K562 (cell line): Measurements from ENCODE around the gene PIGN.

Experiments used
- CTCF ChIP-seq, 3 experiments: IDR thresholded peaks in 2 of 3; conservative IDR thresholded peaks in 1 of 3; 2 replicates each; pipeline ENCODE4 v1.5.1; 2011 to 2012; ENCODE audit warnings: low read length in 3 of 3, mild to moderate bottlenecking in 3 of 3, control low read depth in 2 of 3, improper control_type of control experiment in 1 of 3, inconsistent platforms in 1 of 3, low read depth in 1 of 3, mixed read lengths in 1 of 3, moderate library complexity in 1 of 3; ENCODE audit not compliant: insufficient read depth in 2 of 3
- ELF1 ChIP-seq: fragments of 200-800 bp; sonication (Bioruptor generic); IDR thresholded peaks from 2 replicates; pipeline ENCODE4 v1.6.1; 2016; ENCODE audit warnings: missing genetic modification characterization, missing compliant biosample characterization
- KAT2B ChIP-seq: IDR thresholded peaks from one replicate; pipeline ENCODE4 v1.6.1; 2012; ENCODE audit warnings: low read depth, mild to moderate bottlenecking, control low read depth, inconsistent platforms, low read length, moderate library complexity
- POLR2A ChIP-seq: fragments of 450-650 bp; conservative IDR thresholded peaks from 2 replicates; pipeline ENCODE4 v1.6.1; 2016
- REST ChIP-seq, 2 experiments: fragments of 450-650 bp; formaldehyde crosslinking in 1 of 2; IDR thresholded peaks; 2 replicates each; pipeline versions ENCODE4 v1.4.0 to v1.6.1; 2014 to 2020; ENCODE audit warnings: mild to moderate bottlenecking in 2 of 2, borderline replicate concordance in 1 of 2, low read depth in 1 of 2
- SIX5 ChIP-seq, 2 experiments: IDR thresholded peaks; 2 replicates each; pipeline ENCODE4 v1.6.1; 2011; ENCODE audit warnings: low read length in 2 of 2, borderline replicate concordance in 1 of 2, low read depth in 1 of 2, mild to moderate bottlenecking in 1 of 2, moderate library complexity in 1 of 2; ENCODE audit not compliant: insufficient read depth in 1 of 2
- SP2 ChIP-seq: IDR thresholded peaks from 2 replicates; pipeline ENCODE4 v1.6.1; 2011; ENCODE audit warnings: mild to moderate bottlenecking, low read depth, low read length, moderate library complexity; ENCODE audit not compliant: poor library complexity, severe bottlenecking; ENCODE audit errors: extremely low read depth
- TAF15 ChIP-seq: fragments of 200-400 bp; formaldehyde crosslinking; IDR thresholded peaks from 2 replicates; pipeline ENCODE4 v1.6.1; 2017; ENCODE audit warnings: mild to moderate bottlenecking, low read depth, low read length, moderate library complexity
- U2AF1 ChIP-seq: fragments of 200-400 bp; formaldehyde crosslinking; optimal IDR thresholded peaks from 2 replicates; pipeline ENCODE3; 2017; ENCODE audit warnings: mild to moderate bottlenecking, low read depth, low read length, moderate library complexity
- USF1 ChIP-seq: sonication (generic); formaldehyde crosslinking; IDR thresholded peaks from 2 replicates; pipeline ENCODE4 v1.9.0; 2022; ENCODE audit warnings: mild to moderate bottlenecking, missing genetic modification reagents
- YY1 ChIP-seq, 3 experiments: IDR thresholded peaks; 2 replicates each; pipeline ENCODE4 v1.6.1; 2011; ENCODE audit warnings: low read length in 2 of 3, mild to moderate bottlenecking in 2 of 3, moderate library complexity in 2 of 3, borderline replicate concordance in 1 of 3, control low read depth in 1 of 3, low read depth in 1 of 3; ENCODE audit not compliant: insufficient read depth in 3 of 3, insufficient replicate concordance in 2 of 3, control insufficient read depth in 1 of 3, insufficient read length in 1 of 3; ENCODE audit errors: extremely low read depth in 1 of 3
- ZBTB8A ChIP-seq: fragments of 450-650 bp; IDR thresholded peaks from 2 replicates; pipeline ENCODE4 v1.6.1; 2018; ENCODE audit warnings: mild to moderate bottlenecking, moderate library complexity; ENCODE audit not compliant: partially characterized antibody

GRCh38 chr18:62072370-62072769 lies 114.5 kb downstream of the PIGN start:
- TF ChIP-seq ELF1 (tag): no peak
- no peak for TF ChIP-seq SP2
- TF ChIP-seq CTCF (IDR thresholded peaks at IDR 0.05 in 2 of 3, conservative IDR thresholded peaks at IDR 0.05 in 1 of 3; ENCODE audit: insufficient read depth in 2 of 3, low read depth in 1 of 3, low read length in 3 of 3): no peak
- TF ChIP-seq YY1 (IDR thresholded peaks at IDR 0.05; ENCODE audit: borderline replicate concordance in 1 of 3, control insufficient read depth in 1 of 3, extremely low read depth in 1 of 3, insufficient read depth in 3 of 3, insufficient read length in 1 of 3, insufficient replicate concordance in 2 of 3, low read depth in 1 of 3, low read length in 2 of 3): no peak
- TF ChIP-seq ZBTB8A: no peak
- no peak for TF ChIP-seq USF1
- TF ChIP-seq TAF15: no peak
- no peak for TF ChIP-seq REST (IDR thresholded peaks at IDR 0.05; ENCODE audit: borderline replicate concordance)
- no peak for TF ChIP-seq REST (CRISPR knock-in tag; IDR thresholded peaks at IDR 0.05; ENCODE audit: low read depth)
- no peak for TF ChIP-seq POLR2A
- TF ChIP-seq U2AF1: no peak
- no peak for TF ChIP-seq KAT2B
- no peak for TF ChIP-seq SIX5 (IDR thresholded peaks at IDR 0.05; ENCODE audit: borderline replicate concordance in 1 of 2, insufficient read depth in 1 of 2, low read depth in 1 of 2, low read length in 2 of 2)
